ENCODE measurements around the gene CDS2. TPM values are rescaled to one million over a fixed set of nuclear protein-coding genes. Genes with fewer than 3 reads are reported as not detected.

Gene CDS2
- total RNA-seq, 2 donors from 2014 or later: 40.3 to 40.8 TPM

DNA sequence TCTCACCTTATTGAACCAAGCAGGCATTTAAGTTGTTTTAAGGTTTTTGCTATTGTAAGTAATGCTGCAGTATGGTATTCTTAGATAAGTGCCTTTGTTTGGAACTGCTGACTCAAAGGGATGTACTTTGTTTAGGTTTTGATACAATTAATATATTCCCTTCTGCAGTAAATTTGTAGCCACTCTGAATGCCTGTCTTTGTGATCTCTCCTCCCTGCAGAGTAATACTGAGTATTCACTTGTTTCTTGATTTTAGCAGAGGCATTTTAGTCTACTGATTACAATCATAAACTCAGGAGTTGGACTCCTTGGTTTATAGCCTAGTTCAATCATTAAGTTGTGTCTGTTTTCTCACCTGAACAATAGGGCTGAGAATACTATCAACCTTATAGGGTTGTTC is 13.4 kb downstream of the CDS2 start:
- ATAC-seq: no peak
- Mint-ChIP-seq H3K36me3 (no peaks in the 10 kb centered on the region), H3K9me3 (no peaks in the 10 kb centered on the region), H3K27ac (no peak overlapping the region)
- DNase-seq (ENCODE audit: low spot score in 2 of 2): no peak

DNA sequence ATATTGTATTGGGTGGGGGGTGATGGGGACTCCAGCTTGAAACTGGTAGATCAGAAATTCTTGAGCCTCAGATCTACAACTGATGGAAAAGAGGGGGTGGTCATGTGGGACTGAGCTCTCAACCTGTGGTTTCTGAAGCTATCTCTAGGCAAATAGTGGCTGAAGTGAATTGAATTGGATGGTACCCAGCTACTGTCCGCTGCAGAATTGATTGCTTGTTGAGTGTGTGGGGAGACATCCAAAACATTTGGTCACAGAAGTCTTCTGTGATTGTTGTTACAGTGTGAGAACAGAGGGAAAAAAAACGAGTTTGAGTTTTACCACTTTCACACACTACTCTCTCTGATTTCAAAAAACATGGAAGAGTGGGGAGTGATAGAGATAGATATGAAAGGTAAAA is 14.8 kb downstream of the CDS2 start:
- H3K36me3 Mint-ChIP-seq: no peaks in the 10 kb centered on the region
- no peak for ATAC-seq
- DNase-seq (ENCODE audit: low spot score in 2 of 2): no peak

GRCh38 chr20:5143851-5144250 is 17.0 kb downstream of the CDS2 start:
- H3K27ac Mint-ChIP-seq: peak overlapping the region in 1 of 2 donors; percentile 64
- H3K9me3 Mint-ChIP-seq: no peaks in the 10 kb centered on the region
- DNase-seq (ENCODE audit: low spot score in 2 of 2) (no peak), ATAC-seq (peak in 1 of 2 donors; percentile 4)
- H3K36me3 Mint-ChIP-seq: no peaks in the 10 kb centered on the region

More for the DNA sequence above, 14.8 kb downstream of the CDS2 start:
- Mint-ChIP-seq H3K9me3 (no peaks in the 10 kb centered on the region), H3K27ac (no peak overlapping the region)

- no peaks in the 10 kb centered on the region for H3K36me3 Mint-ChIP-seq
- ATAC-seq (no peak), DNase-seq (ENCODE audit: low spot score in 2 of 2) (no peak)
- no peak overlapping the region for H3K27ac Mint-ChIP-seq
- no peaks in the 10 kb centered on the region for H3K9me3 Mint-ChIP-seq
Observed at GRCh38 chr20:5145365-5146098, 18.7 kb downstream of the CDS2 start.

DNA sequence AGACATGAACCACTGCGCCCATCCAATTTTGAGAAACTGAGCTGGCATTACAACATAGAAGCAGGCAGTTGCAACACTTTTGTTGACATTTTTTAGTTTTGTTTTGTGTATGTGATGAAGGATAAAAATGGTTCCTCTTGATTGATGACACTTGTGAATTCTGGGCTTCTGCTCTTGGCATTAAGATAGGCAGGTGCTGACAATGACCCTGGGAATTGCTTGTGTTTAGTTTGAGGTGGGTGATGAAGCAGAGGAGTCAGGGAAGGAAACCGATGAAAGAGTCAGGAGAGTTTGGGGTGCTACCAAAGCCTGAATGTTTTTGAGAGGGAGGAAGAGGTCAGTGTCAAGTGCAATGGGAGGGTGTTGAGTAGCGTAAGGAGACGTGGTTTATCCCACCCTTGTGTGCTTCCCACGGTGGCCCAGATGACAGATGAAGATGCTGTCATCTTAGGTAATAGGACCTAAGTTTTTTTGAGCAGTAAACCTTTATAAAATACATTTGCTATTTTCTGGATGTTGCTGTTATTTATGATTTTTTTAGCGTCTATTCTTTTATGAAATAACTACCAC is 19.4 kb downstream of the CDS2 start:
- ATAC-seq: no peak
- H3K36me3 Mint-ChIP-seq: no peaks in the 10 kb centered on the region

GRCh38 chr20:5146871-5147592 is 20.2 kb downstream of the CDS2 start:
- Mint-ChIP-seq H3K9me3 (no peaks in the 10 kb centered on the region), H3K36me3 (no peaks in the 10 kb centered on the region), H3K27ac (peak overlapping the region in 1 of 2 donors; percentile 10)
- ATAC-seq: no peak
- DNase-seq (ENCODE audit: low spot score in 2 of 2): no peak

More for the DNA sequence above, 19.4 kb downstream of the CDS2 start:
- Mint-ChIP-seq H3K27ac (no peak overlapping the region), H3K9me3 (no peaks in the 10 kb centered on the region)
- DNase-seq (ENCODE audit: low spot score in 2 of 2): no peak

GRCh38 chr20:5148581-5148980 is 21.8 kb downstream of the CDS2 start:
- no peaks in the 10 kb centered on the region for H3K36me3 Mint-ChIP-seq
- DNase-seq (ENCODE audit: low spot score in 2 of 2): no peak
- H3K27ac Mint-ChIP-seq: no peak overlapping the region
- ATAC-seq: no peak
- no peaks in the 10 kb centered on the region for H3K9me3 Mint-ChIP-seq

DNA sequence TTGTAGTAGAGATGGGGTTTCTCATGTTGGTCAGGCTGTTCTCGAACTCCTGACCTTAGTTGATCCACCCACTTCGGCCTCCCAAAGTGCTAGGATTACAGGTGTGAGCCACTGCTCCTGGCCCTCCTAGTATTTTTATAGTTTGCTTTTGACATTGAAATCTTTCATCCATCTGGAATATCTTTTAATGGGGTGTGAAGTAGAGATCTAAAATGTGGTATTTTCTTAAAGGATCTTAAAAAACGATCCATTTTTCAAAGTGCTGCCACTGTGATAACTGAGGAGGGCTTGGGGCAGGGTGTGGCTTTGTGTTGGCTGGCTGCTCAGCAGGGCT is 23.1 kb downstream of the CDS2 start:
- Mint-ChIP-seq H3K27ac (no peak overlapping the region), H3K9me3 (no peaks in the 10 kb centered on the region), H3K36me3 (no peaks in the 10 kb centered on the region)
- no peak for DNase-seq (ENCODE audit: low spot score in 2 of 2)
- no peak for ATAC-seq

DNA sequence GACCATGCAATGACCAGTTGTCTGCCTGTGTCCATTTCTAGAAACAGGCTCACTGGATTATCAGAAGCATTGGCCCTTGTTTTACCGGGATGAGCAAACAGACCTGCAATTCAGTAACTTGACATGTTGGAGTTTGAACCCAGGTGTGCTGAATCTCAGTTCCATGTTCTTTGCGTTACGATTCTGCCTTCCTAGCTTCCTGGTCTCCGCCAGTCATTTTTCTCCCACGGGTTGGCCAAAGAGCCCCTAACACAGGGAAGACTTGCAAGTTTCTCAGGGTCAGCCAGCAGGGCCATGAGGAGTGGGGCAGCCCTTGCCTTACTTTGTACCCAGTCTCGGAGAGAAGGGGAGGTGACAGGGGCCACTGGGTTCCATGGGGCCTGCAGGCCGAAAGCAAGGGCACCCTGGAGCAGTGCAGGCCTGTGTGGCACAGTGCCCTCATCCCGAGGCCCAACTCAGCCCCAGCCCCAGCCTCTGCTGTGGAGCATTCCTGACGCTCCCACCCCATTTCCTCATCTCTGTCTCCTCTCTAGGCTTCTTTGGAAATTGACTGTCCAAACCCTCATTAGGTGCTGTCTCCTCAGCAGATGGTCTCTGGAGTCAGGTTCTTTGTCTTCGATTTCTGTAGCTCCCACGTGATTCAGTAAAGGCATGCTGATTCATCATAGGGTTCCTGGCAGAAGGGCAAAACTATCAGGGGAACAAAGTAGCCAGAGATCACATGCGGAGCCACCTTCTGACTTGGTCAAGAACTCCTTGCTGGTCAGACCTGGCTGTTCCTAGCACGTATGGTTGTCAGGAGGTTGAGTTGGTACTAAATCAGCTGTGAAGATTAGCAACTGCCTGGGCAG is 23.6 kb downstream of the CDS2 start:
- H3K36me3 Mint-ChIP-seq: no peaks in the 10 kb centered on the region

GRCh38 chr20:5153152-5153467 is 26.3 kb downstream of the CDS2 start:
- Mint-ChIP-seq H3K36me3 (peaks cover 0 to 5% of the 10 kb centered on the region in 2 donors), H3K9me3 (peaks cover 0 to 12% of the 10 kb centered on the region in 2 donors), H3K27ac (no peak overlapping the region)
- DNase-seq (ENCODE audit: low spot score in 2 of 2) (no peak), ATAC-seq (no peak)

More for the DNA sequence above, 23.6 kb downstream of the CDS2 start:
- Mint-ChIP-seq H3K27ac (no peak overlapping the region), H3K9me3 (no peaks in the 10 kb centered on the region)
- ATAC-seq: no peak
- no peak for DNase-seq (ENCODE audit: low spot score in 2 of 2)

- peaks cover 0 to 5% of the 10 kb centered on the region in 2 donors for H3K36me3 Mint-ChIP-seq
- no peak for DNase-seq (ENCODE audit: low spot score in 2 of 2)
- peak; percentile 82 to 92 for ATAC-seq
- H3K9me3 Mint-ChIP-seq: peaks cover 0 to 12% of the 10 kb centered on the region in 2 donors
- H3K27ac Mint-ChIP-seq: peak overlapping the region in 1 of 2 donors; percentile 31
Observed at GRCh38 chr20:5153612-5154542, 27.1 kb downstream of the CDS2 start.

DNA sequence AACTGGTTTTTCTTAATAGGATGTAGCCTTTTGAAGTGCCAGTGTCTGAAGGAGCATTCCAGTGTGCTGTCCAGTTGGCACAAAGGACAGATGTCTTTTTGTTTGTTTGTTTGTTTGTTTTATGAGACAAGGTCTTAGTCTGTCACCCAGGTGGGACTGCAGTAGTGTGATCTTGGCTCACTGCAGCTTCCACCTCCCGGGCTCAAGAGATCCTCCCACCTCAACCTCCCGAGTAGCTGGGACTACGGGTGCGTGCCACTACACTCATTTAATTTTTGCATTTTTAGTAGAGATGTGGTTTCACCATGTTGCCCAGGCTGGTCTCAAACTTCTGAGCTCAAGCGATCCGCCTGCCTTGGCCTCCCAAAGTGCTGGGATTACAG is 27.7 kb downstream of the CDS2 start:
- Mint-ChIP-seq H3K36me3 (peaks cover 0 to 5% of the 10 kb centered on the region in 2 donors), H3K27ac (peak overlapping the region in 1 of 2 donors; percentile 31), H3K9me3 (peaks cover 0 to 12% of the 10 kb centered on the region in 2 donors)
- ATAC-seq (no peak), DNase-seq (ENCODE audit: low spot score in 2 of 2) (no peak)

- ATAC-seq: no peak
- Mint-ChIP-seq H3K36me3 (peaks cover 0 to 5% of the 10 kb centered on the region in 2 donors), H3K9me3 (peaks cover 0 to 12% of the 10 kb centered on the region in 2 donors)
Observed at GRCh38 chr20:5155404-5155803, 28.6 kb downstream of the CDS2 start.

GRCh38 chr20:5156675-5157448 is 30.1 kb downstream of the CDS2 start:
- Mint-ChIP-seq H3K27ac (no peak overlapping the region), H3K9me3 (peaks cover 0 to 12% of the 10 kb centered on the region in 2 donors), H3K36me3 (peaks cover 0 to 5% of the 10 kb centered on the region in 2 donors)
- ATAC-seq: peak in 1 of 2 donors; percentile 36
- no peak for DNase-seq (ENCODE audit: low spot score in 2 of 2)

More at GRCh38 chr20:5155404-5155803, 28.6 kb downstream of the CDS2 start:
- peak overlapping the region; percentile 6 to 9 for H3K27ac Mint-ChIP-seq
- DNase-seq (ENCODE audit: low spot score in 2 of 2): no peak

DNA sequence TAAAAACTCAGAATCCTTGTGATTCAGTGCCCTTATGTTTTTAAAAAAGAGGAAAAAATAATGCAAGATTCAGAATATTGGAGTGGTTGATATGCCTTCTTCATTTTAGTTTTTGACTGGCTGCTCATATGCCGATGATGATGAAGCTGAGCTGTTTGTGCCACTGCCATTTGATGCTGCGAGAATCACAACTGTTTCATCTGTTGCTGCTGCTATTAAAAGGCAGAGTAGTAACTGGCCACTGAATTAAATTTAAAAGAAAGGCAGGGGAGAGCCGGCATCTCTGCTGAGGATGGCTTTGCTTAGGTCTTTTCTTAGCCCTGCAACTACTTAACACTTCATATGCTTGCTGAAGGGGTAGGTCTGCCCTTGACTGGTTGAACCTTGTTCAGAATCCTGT is 33.1 kb downstream of the CDS2 start:
- Mint-ChIP-seq H3K36me3 (peaks cover 0 to 5% of the 10 kb centered on the region in 2 donors), H3K27ac (no peak overlapping the region), H3K9me3 (peaks cover 0 to 12% of the 10 kb centered on the region in 2 donors)
- ATAC-seq (no peak), DNase-seq (ENCODE audit: low spot score in 2 of 2) (no peak)
